K562 (cell line): ENCODE results near the gene MYLIP. TPM values are rescaled to one million over a fixed set of nuclear protein-coding genes. Genes with fewer than 3 reads are reported as not detected.
A peak's percentile ranks its signal among the peaks of the same experiment; 100 is the strongest.

Experiments
- ATAC-seq: fragments of 200-7000 bp; cut with Tn5 transposase; 3 replicates; pipeline ENCODE4 v1.9.1; 2020; ENCODE audit warnings: moderate library complexity
- BruUV-seq: library from RNA; stranded (reverse); fragments of 400-500 nt; replicated peaks from 2 replicates; lab custom pipeline; 2021; lab: Mats Ljungman, UMichigan
- CTCF ChIA-PET: fragments of 300-600 bp; formaldehyde crosslinking; extraction: SDS; loops from one replicate; lab custom pipeline; 2021; ENCODE audit warnings: low intra/inter-chr PET ratio; lab: Yijun Ruan, JAX
- POLR2A ChIA-PET: fragments of 300-600, 350-650 bp; sonication (Branson Sonifier 250); formaldehyde crosslinking; extraction: SDS; loops from one replicate; lab custom pipeline; 2021; ENCODE audit warnings: antibody characterized with exemption, inconsistent platforms; lab: Yijun Ruan, JAX
- DNase-seq, 4 experiments: peaks; one replicate each; pipeline versions ENCODE4 v3.0.0 to v3.0.0-alpha.2; 2011 to 2018; ENCODE audit warnings: low spot score in 3 of 4, mixed read lengths in 3 of 4; ENCODE audit errors: extremely low read depth in 1 of 4
- FAIRE-seq: peaks from 2 replicates; lab custom pipeline; 2011; peaks lifted over from hg19 to GRCh38; lab: Jason Lieb, UNC
- H2AFZ ChIP-seq: 2 replicates; pipeline ENCODE4 v1.6.0; 2011; ENCODE audit warnings: low read depth, low read length, control low read depth, inconsistent platforms
- H3K27ac ChIP-seq: fragments of 200-600 bp; 3 replicates; pipeline ENCODE4 v1.8.0; 2011; ENCODE audit warnings: low read depth, mild to moderate bottlenecking, control low read depth, inconsistent platforms, low read length, moderate library complexity, mixed read lengths; ENCODE audit errors: extremely low read depth
- H3K27me3 ChIP-seq, 2 experiments: fragments of 300-600 bp in 1 of 2; 2 replicates in 1 of 2; 3 replicates in 1 of 2; pipeline versions ENCODE4 v1.6.0 to v1.8.0; 2011; ENCODE audit warnings: inconsistent platforms in 2 of 2, low read length in 2 of 2, mild to moderate bottlenecking in 1 of 2, mixed read lengths in 1 of 2, moderate library complexity in 1 of 2; ENCODE audit not compliant: control insufficient read depth in 2 of 2, insufficient read depth in 2 of 2
- H3K36me3 ChIP-seq: fragments of 300-600 bp; 3 replicates; pipeline ENCODE4 v1.8.0; 2011; ENCODE audit warnings: mild to moderate bottlenecking, low read length, inconsistent platforms; ENCODE audit not compliant: control insufficient read depth, insufficient read depth
- H3K4me1 ChIP-seq, 2 experiments: fragments of 200-600 bp in 1 of 2; replicated peaks in 1 of 2; 2 replicates in 1 of 2; 3 replicates in 1 of 2; pipeline versions ENCODE4 v1.5.1 to v1.8.0; 2011; ENCODE audit warnings: inconsistent platforms in 2 of 2, low read length in 2 of 2, mild to moderate bottlenecking in 1 of 2, mixed read lengths in 1 of 2, moderate library complexity in 1 of 2; ENCODE audit not compliant: control insufficient read depth in 2 of 2, insufficient read depth in 2 of 2
- H3K4me2 ChIP-seq: 2 replicates; pipeline ENCODE4 v1.6.1; 2011; ENCODE audit warnings: low read length, control low read depth, inconsistent platforms, mixed read lengths; ENCODE audit not compliant: insufficient read depth
- H3K4me3 ChIP-seq: fragments of 200-600 bp; sonication (generic), shearing (Covaris generic); 2 replicates; pipeline ENCODE4 v1.5.1; 2016; ENCODE audit warnings: control low read depth, inconsistent platforms
- H3K79me2 ChIP-seq: fragments of 200-600 bp; 3 replicates; pipeline ENCODE4 v1.8.0; 2011; ENCODE audit warnings: low read length, inconsistent platforms; ENCODE audit not compliant: control insufficient read depth, insufficient read depth
- H3K9ac ChIP-seq, 2 experiments: 2 replicates each; pipeline versions ENCODE4 v1.6.0 to v1.6.1; 2011; ENCODE audit warnings: low read depth in 2 of 2, low read length in 2 of 2, control low read depth in 1 of 2, inconsistent platforms in 1 of 2, mild to moderate bottlenecking in 1 of 2, mixed read lengths in 1 of 2; ENCODE audit not compliant: insufficient read depth in 1 of 2
- H3K9me1 ChIP-seq: one replicate; pipeline ENCODE4 v1.6.0; 2011; ENCODE audit warnings: inconsistent platforms, mild to moderate bottlenecking, low read length, moderate library complexity; ENCODE audit not compliant: control insufficient read depth, insufficient read depth
- H3K9me3 ChIP-seq: replicated peaks from 2 replicates; pipeline ENCODE4 v1.5.1; 2011; ENCODE audit warnings: low read depth, low read length, inconsistent platforms; ENCODE audit not compliant: control insufficient read depth, insufficient read depth
- H4K20me1 ChIP-seq: replicated peaks from 2 replicates; pipeline ENCODE4 v1.6.1; 2011; ENCODE audit warnings: low read length, inconsistent platforms, mixed read lengths; ENCODE audit not compliant: control insufficient read depth, insufficient read depth
- MEIS2 ChIP-seq: fragments of 450-650 bp; IDR thresholded peaks from 2 replicates; pipeline ENCODE4 v1.6.1; 2014; ENCODE audit warnings: mild to moderate bottlenecking; ENCODE audit not compliant: partially characterized antibody
- PBX2 ChIP-seq, 2 experiments: IDR thresholded peaks in 1 of 2; conservative IDR thresholded peaks in 1 of 2; 2 replicates each; pipeline ENCODE4 v1.6.1; 2016; ENCODE audit warnings: low read depth in 2 of 2, mild to moderate bottlenecking in 1 of 2, missing compliant biosample characterization in 1 of 2, missing genetic modification characterization in 1 of 2, moderate library complexity in 1 of 2
- PKNOX1 ChIP-seq: fragments of 450-650 bp; IDR thresholded peaks from 2 replicates; pipeline ENCODE4 v1.6.1; 2016
- RERE ChIP-seq: sonication (generic); formaldehyde crosslinking; IDR thresholded peaks from 2 replicates; pipeline ENCODE4 v1.8.0; 2023; ENCODE audit warnings: missing genetic modification reagents, mild to moderate bottlenecking, borderline replicate concordance
- ZNF785 ChIP-seq: fragments of 250-450 bp; sonication (Bioruptor Pico); IDR thresholded peaks from 2 replicates; pipeline ENCODE4 v1.4.0; 2020; ENCODE audit warnings: mild to moderate bottlenecking
- WGBS: fragments of 100-300 bp; shearing (Covaris generic); methylation state at CpG from one replicate; pipeline ENCODE4 v1.1.6; 2016; ENCODE audit warnings: low coverage, mixed read lengths; ENCODE audit not compliant: insufficient coverage; ENCODE audit errors: missing lambda C conversion rate; 5-methylcytosine and 5-hydroxymethylcytosine counted together
- in situ Hi-C: fragments of 300-500 bp; cut with MboI; formaldehyde crosslinking; loops from 4 replicates; pipeline ENCODE4 v1.15.0; 2018; ENCODE audit warnings: inconsistent platforms, mixed read lengths
- intact Hi-C: fragments of 100-400 bp; cut with micrococcal nuclease; formaldehyde crosslinking; loops from 2 replicates; pipeline ENCODE4 v1.14.2; 2022
- polyA plus RNA-seq, 8 experiments: library from polyadenylated mRNA; depleted of rRNA in 4 of 8; stranded (reverse) in 5 of 8; unstranded in 3 of 8; fragments of >200 nt; fragmentation: Nextera tagmentation in 2 of 8; fragmentation: Illumina TruSeq in 1 of 8; extraction: Ambion mirVana in 2 of 8; extraction: Trizol in 1 of 8; gene quantifications; 2 replicates each; pipeline versions ENCODE4 v1.2.1 to v1.2.3, GENCODE V29; 2011 to 2014; ENCODE audit warnings: inconsistent platforms in 1 of 8, missing spikeins in 1 of 8
- total RNA-seq, 7 experiments: library from RNA; depleted of rRNA in 6 of 7; stranded (reverse); fragments of >200 nt in 6 of 7; fragmentation: Illumina TruSeq in 2 of 7; extraction: Trizol in 2 of 7; gene quantifications; 2 replicates each; pipeline versions ENCODE4 v1.2.1 to v1.2.3, GENCODE V29; 2011 to 2021; ENCODE audit warnings: low replicate concordance in 1 of 7

Gene MYLIP
- total and polyA plus RNA-seq, 9 of the 15 experiments (the other 6 are each of a cell fraction or from before 2014, with no cell fraction given), result 10.8 to 43.5 (median 31.5) TPM

- Histone ChIP-seq H3K4me2 (peak overlapping the region; percentile 67; the same call in 1 of the 2 replicates), H3K9me1 (no peaks in the 10 kb centered on the region), H4K20me1 (no peaks in the 10 kb centered on the region), H3K9ac (0 out of 4 replicates have a peak overlapping the region, but pooled peaks of 1 of the 2 experiments have one; percentile 49), H3K79me2 (no peaks in the 10 kb centered on the region), H3K4me3 (no peak overlapping the region), H2AFZ (peak overlapping the region; percentile 86), H3K36me3 (no peaks in the 10 kb centered on the region)
- FAIRE-seq, result no peak
- CTCF ChIA-PET, result no interaction called here
- intact Hi-C loops, result no loop called here
- WGBS, result 35% methylated on average over 5 of the region's 5 CpGs
- BruUV-seq, result no TSS peak
- TF ChIP-seq PKNOX1, result peak; percentile 87
- TF ChIP-seq PBX2 (CRISPR knock-in tag; IDR thresholded peaks at IDR 0.05; ENCODE audit: low read depth), result no peak
- peak; percentile 89 for TF ChIP-seq PBX2 (tag; conservative IDR thresholded peaks at IDR 0.05; ENCODE audit: low read depth)
- peak; percentile 82 for TF ChIP-seq MEIS2
- TF ChIP-seq RERE (CRISPR knock-in tag), result no peak
- TF ChIP-seq ZNF785 (CRISPR knock-in tag), result no peak
- TF ChIP-seq, all 486 proteins: peak for 3
- Histone ChIP-seq H3K4me1 (peaks cover 16 to 43% of the 10 kb centered on the region in 2 experiments), H3K9me3 (no peaks in the 10 kb centered on the region), H3K27ac (peak overlapping the region; percentile 63; the same call in 2 of the 3 replicates), H3K27me3 (no peaks in the 10 kb centered on the region)
- in situ Hi-C loops, result no loop called here
- POLR2A ChIA-PET, result interaction anchor here (0.5 to 2.4 kb wide), 7 partner anchors 9 to 129 kb away, joined by 3 to 12 read pairs (median 6); no protein-coding TSS in a partner anchor
- DNase-seq, result no peak
- no peak for ATAC-seq
Observed at GRCh38 chr6:16108419-16108818, 20.5 kb upstream of the MYLIP start.
